Stimulated activated CD4-positive, alpha-beta T cell treated with anti-CD3 and anti-CD28 coated beads, Interleukin-12 subunit alpha, Interleukin-12 subunit beta, amount 100 ng/mL, for 24 hours (primary cell): ENCODE measurements around the gene TOMM40.
A peak's percentile ranks its signal among the peaks of the same experiment; 100 is the strongest.

Source experiments
- DNase-seq, 2 experiments: peaks; one replicate each; pipeline ENCODE4 v3.0.0-alpha.2; 2020; ENCODE audit warnings: low read depth in 2 of 2

TOMM40 gene

DNA sequence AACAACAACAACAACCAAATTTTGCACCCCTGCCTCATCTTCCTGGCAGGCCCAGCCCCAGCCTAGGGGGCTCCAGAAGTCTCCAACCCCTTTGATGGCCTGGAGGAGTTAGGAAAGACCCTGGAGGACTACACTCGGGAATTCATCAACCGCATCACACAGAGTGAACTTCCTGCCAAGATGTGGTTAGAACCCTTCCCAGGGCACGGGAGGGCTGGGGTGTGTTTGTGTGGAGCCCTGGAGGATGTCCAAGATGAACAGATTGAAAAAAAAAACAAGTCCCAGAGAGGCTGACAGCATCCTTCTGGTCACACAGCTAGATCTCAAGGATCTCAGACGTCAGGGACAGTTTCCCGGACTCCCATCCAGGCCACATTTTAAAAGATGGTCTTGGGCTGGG lies 36.7 kb downstream of the TOMM40 start:
- no peak for DNase-seq

DNA sequence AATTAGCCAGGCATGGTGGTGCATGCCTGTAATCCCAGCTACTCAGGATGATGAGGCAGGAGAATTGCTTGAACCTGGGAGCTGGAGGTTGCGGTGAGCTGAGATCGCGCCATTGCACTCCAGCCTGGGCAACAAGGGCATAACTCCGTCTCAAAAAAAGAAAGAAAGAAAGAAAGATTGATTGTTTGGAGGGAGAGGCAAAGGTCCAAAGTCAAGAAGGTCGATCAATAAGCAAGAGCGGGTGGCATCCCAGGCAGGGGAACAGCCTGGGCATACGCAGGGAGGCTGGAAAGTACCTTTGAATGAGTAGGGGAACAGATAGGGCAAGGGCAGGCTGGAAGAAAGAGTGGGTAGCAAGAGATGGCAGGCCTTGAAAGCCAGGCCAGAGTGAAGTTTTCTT lies 39.0 kb downstream of the TOMM40 start:
- no peak for DNase-seq

DNA sequence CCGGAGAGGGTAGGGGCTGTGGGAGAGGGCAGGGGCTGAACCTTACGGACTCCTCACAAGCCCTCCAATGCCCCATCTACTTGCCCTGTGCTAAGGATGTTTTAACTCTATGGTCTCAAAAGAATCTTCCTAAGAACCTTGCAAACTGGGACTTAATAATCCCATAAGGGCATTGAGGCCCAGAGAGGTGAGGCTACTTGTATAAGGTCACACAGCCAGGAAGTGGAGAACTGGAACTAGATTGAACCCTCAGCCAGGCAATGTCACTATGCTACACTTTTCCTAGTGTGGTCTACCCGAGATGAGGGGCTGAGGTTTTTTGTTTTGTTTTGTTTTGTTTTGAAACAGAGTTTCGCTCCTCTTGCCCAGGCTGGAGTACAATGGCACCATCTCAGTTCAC lies 40.5 kb downstream of the TOMM40 start:
- DNase-seq, result no peak

DNA sequence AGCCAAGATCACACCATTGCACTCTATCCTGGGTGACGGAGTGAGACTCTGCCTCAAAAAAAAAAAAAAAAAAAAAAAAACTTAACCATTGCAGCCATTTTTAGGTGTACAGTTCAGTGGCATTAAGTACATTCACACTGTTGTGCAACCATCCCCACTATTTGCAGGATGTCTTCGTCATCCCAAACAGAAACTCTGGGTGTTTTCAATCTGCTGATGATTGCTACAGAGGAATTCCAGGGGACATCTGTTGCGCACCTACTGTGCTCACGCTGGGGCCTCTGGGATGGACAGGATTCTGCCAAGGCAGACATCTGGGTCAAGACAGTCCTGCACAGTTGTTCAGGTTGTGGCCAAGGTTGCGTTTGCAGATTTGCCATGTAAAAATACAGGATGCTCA lies 48.6 kb downstream of the TOMM40 start:
- no peak for DNase-seq

DNA sequence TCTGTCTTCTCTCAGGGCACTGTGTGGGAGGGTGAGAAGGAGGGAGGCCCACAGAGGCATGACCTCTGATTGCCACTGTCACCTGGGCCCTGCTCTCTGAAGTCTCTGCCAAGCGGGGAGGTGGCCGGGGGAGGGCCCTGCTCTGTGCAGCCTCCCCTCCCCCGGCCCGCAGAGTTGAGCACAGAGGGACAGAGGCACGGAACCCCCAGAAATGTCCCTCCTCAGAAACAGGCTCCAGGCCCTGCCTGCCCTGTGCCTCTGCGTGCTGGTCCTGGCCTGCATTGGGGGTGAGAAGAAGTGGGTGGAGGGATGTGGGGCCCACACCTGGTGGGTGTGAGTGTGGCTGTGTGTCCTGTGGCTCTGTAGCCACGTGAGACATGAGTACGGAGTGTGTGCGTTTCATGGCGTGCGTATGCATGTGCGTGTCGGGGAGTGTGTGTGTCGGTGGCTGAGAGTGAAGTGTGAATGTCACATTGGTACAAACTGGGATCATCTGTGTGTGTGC lies 51.1 kb downstream of the TOMM40 start, which contains the start of gene APOC4:
TSS of gene APOC4 (plus strand) at position 171 of the 505 bp plus-strand sequence. CDS start at position 212, 41 bp downstream.
- DNase-seq, result no peak

DNA sequence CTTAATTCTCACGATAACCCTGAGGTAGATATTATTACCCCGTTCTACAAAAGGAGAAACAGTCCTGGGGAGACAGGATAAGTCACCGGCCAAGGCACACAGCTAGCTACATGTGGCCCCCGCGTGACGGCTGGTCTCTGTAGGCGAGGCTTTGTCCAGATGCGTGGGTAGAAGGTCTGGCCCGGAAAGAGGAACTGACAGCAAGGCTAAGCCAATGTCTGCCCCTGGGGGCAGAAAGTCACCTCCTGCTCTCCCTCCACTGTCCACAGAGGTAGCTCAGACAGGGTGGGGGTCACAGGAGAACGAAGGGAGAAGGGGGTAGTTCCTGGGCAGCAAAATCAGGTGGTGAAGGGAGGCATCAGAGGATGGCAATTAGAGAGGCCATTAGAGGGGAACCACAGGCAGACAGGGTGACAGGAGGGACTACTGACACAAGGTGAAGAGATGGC lies 52.8 kb downstream of the TOMM40 start:
- DNase-seq, result no peak

DNA sequence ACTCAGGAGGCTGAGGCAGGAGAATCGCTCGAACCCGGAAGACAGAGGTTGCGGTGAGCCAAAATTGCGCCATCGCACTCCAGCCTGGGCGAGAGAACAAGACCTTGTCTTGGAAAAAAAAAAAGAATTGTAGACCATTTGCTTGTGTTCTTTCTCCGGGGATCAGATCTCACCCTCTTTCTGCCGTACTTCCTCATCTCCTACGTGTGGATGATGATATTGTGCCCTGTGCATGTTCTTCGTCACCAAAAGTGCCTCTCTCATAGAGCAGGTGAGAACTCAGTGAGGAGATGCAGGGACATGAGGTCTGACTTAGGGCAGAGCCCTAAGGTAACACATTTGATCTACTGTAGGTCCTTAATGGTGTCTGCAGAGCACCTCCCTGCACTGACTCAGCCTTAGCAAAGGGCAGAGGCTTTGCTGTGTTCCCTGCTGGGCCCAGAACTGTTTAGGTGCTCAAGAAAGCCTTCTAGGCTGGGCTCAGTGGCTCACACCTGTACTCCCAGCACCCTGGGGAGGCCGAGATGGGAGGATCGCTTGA lies 56.1 kb downstream of the TOMM40 start:
- DNase-seq, result no peak

DNA sequence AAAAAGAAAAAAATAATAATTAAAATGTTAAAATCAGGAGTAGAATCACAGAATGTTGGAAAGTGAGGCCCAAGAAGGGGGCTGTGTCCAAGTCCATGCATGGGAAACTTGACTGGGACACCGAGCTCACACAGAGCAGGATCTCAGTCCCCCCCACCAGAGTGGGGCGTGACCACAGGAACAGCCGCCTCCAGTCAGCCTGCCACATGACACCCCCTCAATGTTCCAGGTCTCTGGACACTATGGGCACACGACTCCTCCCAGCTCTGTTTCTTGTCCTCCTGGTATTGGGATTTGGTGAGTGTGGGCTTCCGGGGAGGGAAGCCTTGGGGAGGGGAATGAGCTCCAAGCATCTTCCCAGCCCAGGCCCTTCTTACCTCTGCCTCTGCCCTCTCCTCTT lies 57.2 kb downstream of the TOMM40 start:
- no peak for DNase-seq

DNA sequence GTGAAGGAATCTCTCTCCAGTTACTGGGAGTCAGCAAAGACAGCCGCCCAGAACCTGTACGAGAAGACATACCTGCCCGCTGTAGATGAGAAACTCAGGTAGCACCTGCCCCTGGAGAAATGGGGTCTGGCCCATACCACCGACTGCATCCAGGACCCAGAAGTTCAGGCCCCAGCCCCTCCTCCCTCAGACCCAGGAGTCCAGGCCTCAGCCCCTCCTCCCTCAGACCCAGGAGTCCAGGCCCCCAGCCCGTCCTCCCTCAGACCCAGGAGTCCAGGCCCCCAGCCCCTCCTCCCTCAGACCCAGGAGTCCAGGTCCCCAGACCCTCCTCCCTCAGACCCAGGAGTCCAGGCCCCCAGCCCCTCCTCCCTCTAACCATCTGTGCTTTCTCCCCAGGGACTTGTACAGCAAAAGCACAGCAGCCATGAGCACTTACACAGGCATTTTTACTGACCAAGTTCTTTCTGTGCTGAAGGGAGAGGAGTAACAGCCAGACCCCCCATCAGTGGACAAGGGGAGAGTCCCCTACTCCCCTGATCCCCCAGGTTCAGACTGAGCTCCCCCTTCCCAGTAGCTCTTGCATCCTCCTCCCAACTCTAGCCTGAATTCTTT lies 57.8 kb downstream of the TOMM40 start:
- DNase-seq, result no peak

DNA sequence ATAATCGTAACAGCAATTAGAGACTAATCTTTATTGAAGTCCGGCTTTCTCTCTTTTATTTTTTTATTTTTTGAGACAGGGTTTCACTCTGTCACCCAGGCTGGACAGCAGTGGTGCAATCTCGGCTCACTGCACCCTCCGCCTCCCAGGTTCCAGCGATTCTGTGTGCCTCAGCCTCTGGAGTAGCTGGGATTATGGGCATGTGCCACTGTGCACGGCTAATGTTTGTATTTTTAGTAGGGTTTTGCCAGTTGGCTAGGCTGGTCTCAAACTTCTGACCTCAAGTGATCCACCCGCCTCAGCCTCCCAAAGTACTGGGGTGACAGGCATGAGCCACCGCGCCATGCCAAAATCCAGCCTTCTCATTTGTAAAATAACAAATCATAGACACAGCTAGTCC lies 58.5 kb downstream of the TOMM40 start:
- DNase-seq, result no peak

DNA sequence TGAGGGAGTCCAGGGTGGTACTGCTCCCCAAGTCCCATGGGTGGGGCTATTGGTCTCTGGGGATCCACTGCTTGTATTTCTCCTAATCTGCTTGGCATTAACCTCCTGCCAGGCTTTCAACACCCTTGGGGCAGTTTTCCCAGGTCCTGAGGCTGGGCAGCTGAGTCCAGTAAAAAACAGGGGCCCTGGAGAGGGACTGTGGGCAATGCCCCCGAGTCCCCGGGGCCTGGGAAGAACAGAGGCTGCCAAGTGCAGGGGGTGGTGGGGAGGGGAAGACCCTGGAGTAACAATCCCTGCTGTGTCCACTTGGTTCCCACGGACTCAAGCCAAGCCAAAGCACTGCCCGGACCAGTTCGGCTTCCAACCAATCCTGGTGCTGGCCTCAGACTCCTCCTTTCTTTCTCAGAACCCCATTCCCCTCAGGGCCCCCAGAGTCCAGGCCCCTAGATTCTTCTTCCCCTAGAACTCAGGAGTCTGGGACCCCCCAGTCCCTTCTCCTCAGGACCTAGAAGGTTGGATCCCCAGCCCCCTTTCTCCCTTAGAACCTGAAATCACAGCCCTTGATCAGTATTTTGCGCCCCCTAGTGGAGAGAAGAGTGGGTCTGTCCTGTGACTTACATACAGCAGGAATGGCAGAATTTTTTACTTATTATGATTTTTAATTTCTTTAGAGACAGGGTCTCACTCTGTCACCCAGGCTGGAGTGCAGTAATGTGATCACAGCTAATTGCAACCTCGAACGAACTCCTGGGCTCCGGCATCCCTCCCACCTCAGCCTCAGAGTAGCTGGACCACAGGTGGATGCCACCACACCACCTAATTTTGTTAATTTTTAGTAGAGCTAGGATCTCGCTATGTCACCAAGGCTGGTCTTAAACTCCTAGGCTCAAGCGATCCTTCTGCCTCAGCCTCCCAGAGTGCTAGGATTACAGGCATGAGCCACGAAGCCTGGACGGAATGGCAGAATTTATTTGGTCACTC lies 60.4 kb downstream of the TOMM40 start:
- DNase-seq, result peak; percentile 28 to 43
